ENCODE data around the gene CDH6.
"Not testable (repeated sequence)": the region's sequence is repeated elsewhere in the genome, so short reads cannot be mapped to it uniquely, and the experiment has no call there.

The CDH6 gene

DNA sequence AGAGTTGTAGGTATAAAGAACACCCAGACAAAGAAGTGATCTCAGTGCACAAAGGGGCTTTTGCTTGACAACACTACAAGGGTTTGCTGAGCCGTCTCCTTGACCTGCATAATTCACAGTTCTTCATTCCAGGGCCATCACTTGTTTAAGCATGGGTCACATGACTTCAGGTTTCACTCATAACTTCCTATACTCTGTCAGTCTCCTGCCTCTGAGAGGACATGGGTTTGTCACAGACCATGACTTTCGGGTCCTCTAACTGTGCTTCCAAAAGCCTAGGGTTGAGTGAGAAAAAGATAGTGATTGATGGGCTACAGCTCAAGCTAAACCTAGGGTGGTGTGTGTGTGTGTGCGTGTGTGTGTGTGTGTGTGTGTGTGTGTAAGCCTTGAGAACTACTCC is 166.4 kb downstream of the CDH6 start:
- Histone ChIP-seq H3K79me2 (ENCODE audit: insufficient read depth, low read length) (no peaks in the 10 kb centered on the region), H3K9ac (ENCODE audit: low read depth, low read length, poor library complexity, severe bottlenecking) (no peak overlapping the region), H4K20me1 (ENCODE audit: insufficient read depth, low read length, poor library complexity, severe bottlenecking) (no peaks in the 10 kb centered on the region), H3K4me3 (ENCODE audit: low read length, poor library complexity, severe bottlenecking) (no peak overlapping the region), H3K27me3 (ENCODE audit: insufficient read depth, low read length, poor library complexity, severe bottlenecking) (no peaks in the 10 kb centered on the region), H3K9me3 (ENCODE audit: insufficient read depth, low read depth, low read length) (no peaks in the 10 kb centered on the region), H3F3A (ENCODE audit: low read depth) (no peaks in the 10 kb centered on the region), H3K4me2 (ENCODE audit: low read depth, low read length, poor library complexity, severe bottlenecking) (no peak overlapping the region), H2AFZ (ENCODE audit: low read length) (no peak overlapping the region), H3K36me3 (ENCODE audit: insufficient read depth, low read length) (no peaks in the 10 kb centered on the region), H3K9me2 (replicated peaks; ENCODE audit: low read depth, low read length) (no peaks in the 10 kb centered on the region), H3K4me1 (ENCODE audit: insufficient read depth, low read length, poor library complexity, severe bottlenecking) (no peaks in the 10 kb centered on the region)
- TF ChIP-seq EZH2phosphoT487 (IDR thresholded peaks at IDR 0.05; ENCODE audit: borderline replicate concordance) = no peak
- TF ChIP-seq, protein P1, sequence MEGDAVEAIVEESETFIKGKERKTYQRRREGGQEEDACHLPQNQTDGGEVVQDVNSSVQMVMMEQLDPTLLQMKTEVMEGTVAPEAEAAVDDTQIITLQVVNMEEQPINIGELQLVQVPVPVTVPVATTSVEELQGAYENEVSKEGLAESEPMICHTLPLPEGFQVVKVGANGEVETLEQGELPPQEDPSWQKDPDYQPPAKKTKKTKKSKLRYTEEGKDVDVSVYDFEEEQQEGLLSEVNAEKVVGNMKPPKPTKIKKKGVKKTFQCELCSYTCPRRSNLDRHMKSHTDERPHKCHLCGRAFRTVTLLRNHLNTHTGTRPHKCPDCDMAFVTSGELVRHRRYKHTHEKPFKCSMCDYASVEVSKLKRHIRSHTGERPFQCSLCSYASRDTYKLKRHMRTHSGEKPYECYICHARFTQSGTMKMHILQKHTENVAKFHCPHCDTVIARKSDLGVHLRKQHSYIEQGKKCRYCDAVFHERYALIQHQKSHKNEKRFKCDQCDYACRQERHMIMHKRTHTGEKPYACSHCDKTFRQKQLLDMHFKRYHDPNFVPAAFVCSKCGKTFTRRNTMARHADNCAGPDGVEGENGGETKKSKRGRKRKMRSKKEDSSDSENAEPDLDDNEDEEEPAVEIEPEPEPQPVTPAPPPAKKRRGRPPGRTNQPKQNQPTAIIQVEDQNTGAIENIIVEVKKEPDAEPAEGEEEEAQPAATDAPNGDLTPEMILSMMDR (conservative IDR thresholded peaks at IDR 0.05; ENCODE audit: low read length) = no peak

DNA sequence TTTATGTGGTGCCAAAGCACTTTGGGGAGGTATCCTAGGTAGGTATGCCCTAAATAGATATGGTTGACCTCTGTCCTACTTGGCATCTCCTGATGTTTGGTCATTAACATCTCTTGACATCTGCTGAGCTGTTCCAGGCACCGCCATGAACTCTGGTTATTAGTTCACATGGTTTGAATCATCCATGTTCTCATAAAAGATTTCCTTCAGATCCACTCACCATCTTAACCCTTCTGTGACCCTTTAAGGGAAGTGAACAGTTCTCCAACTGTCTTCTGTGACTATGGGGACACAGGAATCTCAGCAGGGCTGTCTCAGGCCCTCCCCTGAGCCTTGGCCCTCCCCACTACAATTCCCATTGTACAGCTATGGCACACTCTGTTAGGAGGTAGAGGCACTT is 167.7 kb downstream of the CDH6 start:
- H3K4me3 ChIP-seq (ENCODE audit: low read length, poor library complexity, severe bottlenecking) = no peak overlapping the region
- H3K9ac ChIP-seq (ENCODE audit: low read depth, low read length, poor library complexity, severe bottlenecking) = no peak overlapping the region
- no peaks in the 10 kb centered on the region for H3K27me3 ChIP-seq (ENCODE audit: insufficient read depth, low read length, poor library complexity, severe bottlenecking)
- H3K9me3 ChIP-seq (ENCODE audit: insufficient read depth, low read depth, low read length) = no peaks in the 10 kb centered on the region
- H4K20me1 ChIP-seq (ENCODE audit: insufficient read depth, low read length, poor library complexity, severe bottlenecking) = no peaks in the 10 kb centered on the region
- H3K4me1 ChIP-seq (ENCODE audit: insufficient read depth, low read length, poor library complexity, severe bottlenecking) = no peaks in the 10 kb centered on the region
- H2AFZ ChIP-seq (ENCODE audit: low read length) = no peak overlapping the region
- H3F3A ChIP-seq (ENCODE audit: low read depth) = no peaks in the 10 kb centered on the region
- H3K9me2 ChIP-seq (replicated peaks; ENCODE audit: low read depth, low read length) = no peaks in the 10 kb centered on the region
- H3K36me3 ChIP-seq (ENCODE audit: insufficient read depth, low read length) = no peaks in the 10 kb centered on the region
- no peak overlapping the region for H3K4me2 ChIP-seq (ENCODE audit: low read depth, low read length, poor library complexity, severe bottlenecking)
- TF ChIP-seq EZH2phosphoT487 (IDR thresholded peaks at IDR 0.05; ENCODE audit: borderline replicate concordance) = no peak
- TF ChIP-seq, protein P1 (conservative IDR thresholded peaks at IDR 0.05; ENCODE audit: low read length) = no peak
- no peaks in the 10 kb centered on the region for H3K79me2 ChIP-seq (ENCODE audit: insufficient read depth, low read length)

DNA sequence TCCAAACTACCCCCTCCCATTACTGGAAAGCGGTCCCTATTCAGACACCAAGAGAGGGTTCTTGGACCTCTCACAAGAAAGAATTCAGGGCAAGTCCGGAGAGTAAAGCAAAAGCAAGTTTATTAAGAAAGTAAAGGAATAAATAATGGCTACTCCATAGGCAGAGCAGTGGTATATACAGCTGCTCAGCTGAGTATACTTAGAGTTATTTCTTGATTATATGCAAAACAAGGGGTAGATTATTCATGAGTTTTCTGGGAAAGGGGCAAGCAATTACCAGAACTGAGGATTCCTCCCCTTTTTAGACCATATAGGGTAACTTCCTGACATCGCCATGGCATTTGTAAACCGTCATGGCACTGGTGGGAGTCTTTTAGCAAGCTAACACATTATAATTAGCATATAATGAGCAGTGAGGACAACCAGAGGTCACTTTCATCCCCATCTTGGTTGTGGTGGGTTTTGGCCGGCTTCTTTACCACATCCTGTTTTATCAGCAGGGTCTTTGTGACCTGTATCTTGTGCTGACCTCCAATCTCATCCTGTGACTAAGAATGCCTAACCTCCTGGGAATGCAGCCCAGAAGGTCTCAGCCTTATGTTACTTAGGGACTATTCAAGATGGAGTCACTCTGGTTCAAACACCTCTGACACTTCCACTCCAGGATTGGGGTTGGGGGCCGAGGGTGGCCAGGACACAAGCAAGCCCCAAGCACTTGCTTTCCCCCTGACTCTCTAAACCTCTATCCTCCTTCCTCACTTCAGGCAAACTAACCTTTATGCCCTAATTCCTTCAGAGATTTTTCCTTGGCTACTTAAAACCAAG is 168.4 kb downstream of the CDH6 start:
- H3K4me2 ChIP-seq (ENCODE audit: low read depth, low read length, poor library complexity, severe bottlenecking); H3K79me2 ChIP-seq (ENCODE audit: insufficient read depth, low read length); H3K27me3 ChIP-seq (ENCODE audit: insufficient read depth, low read length, poor library complexity, severe bottlenecking); H3K4me3 ChIP-seq (ENCODE audit: low read length, poor library complexity, severe bottlenecking); H3K36me3 ChIP-seq (ENCODE audit: insufficient read depth, low read length); H3K9me3 ChIP-seq (ENCODE audit: insufficient read depth, low read depth, low read length); H3K9me2 ChIP-seq (replicated peaks; ENCODE audit: low read depth, low read length); H3K9ac ChIP-seq (ENCODE audit: low read depth, low read length, poor library complexity, severe bottlenecking); H3F3A ChIP-seq (ENCODE audit: low read depth); H3K4me1 ChIP-seq (ENCODE audit: insufficient read depth, low read length, poor library complexity, severe bottlenecking); H2AFZ ChIP-seq (ENCODE audit: low read length); H4K20me1 ChIP-seq (ENCODE audit: insufficient read depth, low read length, poor library complexity, severe bottlenecking): not testable (repeated sequence)

DNA sequence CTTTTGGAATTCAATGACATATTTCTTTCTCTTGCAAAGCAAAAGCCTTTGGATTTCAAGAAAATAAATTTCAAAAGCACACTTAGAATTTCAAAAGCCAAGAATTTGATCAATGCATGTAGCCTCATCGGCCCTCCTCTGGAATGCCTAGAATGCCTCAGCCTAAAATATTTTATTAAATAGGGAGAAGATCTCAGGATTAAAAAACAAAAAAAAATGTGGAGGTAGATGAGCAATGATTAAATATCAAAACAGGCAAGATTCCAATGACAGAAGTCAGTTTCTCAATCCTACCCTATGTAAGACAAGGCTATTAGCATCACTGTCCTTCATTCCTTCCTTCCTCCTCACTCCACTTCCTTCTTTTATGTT is 169.0 kb downstream of the CDH6 start:
- Histone ChIP-seq H3K9me2 (replicated peaks; ENCODE audit: low read depth, low read length) (no peaks in the 10 kb centered on the region), H3F3A (ENCODE audit: low read depth) (no peaks in the 10 kb centered on the region), H3K36me3 (ENCODE audit: insufficient read depth, low read length) (no peaks in the 10 kb centered on the region), H3K9ac (ENCODE audit: low read depth, low read length, poor library complexity, severe bottlenecking) (no peak overlapping the region), H3K9me3 (ENCODE audit: insufficient read depth, low read depth, low read length) (no peaks in the 10 kb centered on the region), H3K4me2 (ENCODE audit: low read depth, low read length, poor library complexity, severe bottlenecking) (no peak overlapping the region), H3K4me1 (ENCODE audit: insufficient read depth, low read length, poor library complexity, severe bottlenecking) (no peaks in the 10 kb centered on the region), H3K27me3 (ENCODE audit: insufficient read depth, low read length, poor library complexity, severe bottlenecking) (no peaks in the 10 kb centered on the region), H2AFZ (ENCODE audit: low read length) (no peak overlapping the region), H4K20me1 (ENCODE audit: insufficient read depth, low read length, poor library complexity, severe bottlenecking) (no peaks in the 10 kb centered on the region), H3K79me2 (ENCODE audit: insufficient read depth, low read length) (no peaks in the 10 kb centered on the region), H3K4me3 (ENCODE audit: low read length, poor library complexity, severe bottlenecking) (no peak overlapping the region)
- no peak for TF ChIP-seq EZH2phosphoT487 (IDR thresholded peaks at IDR 0.05; ENCODE audit: borderline replicate concordance)

Data from Loucy (cell line).